ENCODE results near the gene TSR3.

The TSR3 gene

DNA sequence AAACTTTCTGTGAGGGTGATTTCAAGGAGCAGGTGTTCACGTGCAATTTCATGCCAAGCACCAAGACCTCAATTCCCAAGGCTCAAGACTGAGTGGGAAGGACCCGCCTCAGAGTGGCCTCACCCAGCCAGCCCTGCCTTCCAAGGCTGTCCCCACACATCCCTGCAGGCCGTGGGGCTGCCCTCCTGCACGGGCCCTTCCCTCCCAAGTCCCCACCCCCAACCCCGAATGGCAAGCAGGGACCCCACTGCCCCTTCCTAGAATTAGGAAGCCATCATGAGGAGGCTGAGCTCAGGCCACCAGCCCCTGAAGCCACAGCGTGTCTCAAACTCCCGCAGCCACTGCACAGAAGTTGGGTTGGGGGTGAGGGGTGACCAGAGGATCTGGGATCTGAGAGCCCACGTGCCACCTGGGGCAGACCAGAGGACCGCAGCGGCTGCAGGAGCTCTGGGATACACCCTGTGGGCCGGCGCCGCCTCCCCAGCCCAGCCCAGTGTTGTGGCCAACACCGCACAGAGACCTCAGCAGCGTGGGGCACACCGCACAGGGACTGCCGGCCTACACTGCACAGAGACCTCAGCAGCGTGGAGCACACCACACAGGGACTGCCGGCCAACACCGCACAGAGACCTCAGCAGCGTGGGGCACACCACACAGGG is 20.7 kb upstream of the TSR3 start:
- POLR2A ChIA-PET = interaction anchor here (0.7 kb wide), 1 partner anchor 60 kb away, joined by 3 read pairs; no protein-coding TSS in a partner anchor
- CTCF ChIA-PET = interaction anchor here (1.7 kb wide), 1 partner anchor 35 kb away, joined by 4 read pairs; no protein-coding TSS in a partner anchor
- no peak for DNase-seq (ENCODE audit: extremely low spot score)
- TF ChIP-seq, protein P1, sequence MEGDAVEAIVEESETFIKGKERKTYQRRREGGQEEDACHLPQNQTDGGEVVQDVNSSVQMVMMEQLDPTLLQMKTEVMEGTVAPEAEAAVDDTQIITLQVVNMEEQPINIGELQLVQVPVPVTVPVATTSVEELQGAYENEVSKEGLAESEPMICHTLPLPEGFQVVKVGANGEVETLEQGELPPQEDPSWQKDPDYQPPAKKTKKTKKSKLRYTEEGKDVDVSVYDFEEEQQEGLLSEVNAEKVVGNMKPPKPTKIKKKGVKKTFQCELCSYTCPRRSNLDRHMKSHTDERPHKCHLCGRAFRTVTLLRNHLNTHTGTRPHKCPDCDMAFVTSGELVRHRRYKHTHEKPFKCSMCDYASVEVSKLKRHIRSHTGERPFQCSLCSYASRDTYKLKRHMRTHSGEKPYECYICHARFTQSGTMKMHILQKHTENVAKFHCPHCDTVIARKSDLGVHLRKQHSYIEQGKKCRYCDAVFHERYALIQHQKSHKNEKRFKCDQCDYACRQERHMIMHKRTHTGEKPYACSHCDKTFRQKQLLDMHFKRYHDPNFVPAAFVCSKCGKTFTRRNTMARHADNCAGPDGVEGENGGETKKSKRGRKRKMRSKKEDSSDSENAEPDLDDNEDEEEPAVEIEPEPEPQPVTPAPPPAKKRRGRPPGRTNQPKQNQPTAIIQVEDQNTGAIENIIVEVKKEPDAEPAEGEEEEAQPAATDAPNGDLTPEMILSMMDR (IDR thresholded peaks at IDR 0.05; ENCODE audit: control extremely low read depth, extremely low read depth, low read depth, missing control alignments) = no peak

DNA sequence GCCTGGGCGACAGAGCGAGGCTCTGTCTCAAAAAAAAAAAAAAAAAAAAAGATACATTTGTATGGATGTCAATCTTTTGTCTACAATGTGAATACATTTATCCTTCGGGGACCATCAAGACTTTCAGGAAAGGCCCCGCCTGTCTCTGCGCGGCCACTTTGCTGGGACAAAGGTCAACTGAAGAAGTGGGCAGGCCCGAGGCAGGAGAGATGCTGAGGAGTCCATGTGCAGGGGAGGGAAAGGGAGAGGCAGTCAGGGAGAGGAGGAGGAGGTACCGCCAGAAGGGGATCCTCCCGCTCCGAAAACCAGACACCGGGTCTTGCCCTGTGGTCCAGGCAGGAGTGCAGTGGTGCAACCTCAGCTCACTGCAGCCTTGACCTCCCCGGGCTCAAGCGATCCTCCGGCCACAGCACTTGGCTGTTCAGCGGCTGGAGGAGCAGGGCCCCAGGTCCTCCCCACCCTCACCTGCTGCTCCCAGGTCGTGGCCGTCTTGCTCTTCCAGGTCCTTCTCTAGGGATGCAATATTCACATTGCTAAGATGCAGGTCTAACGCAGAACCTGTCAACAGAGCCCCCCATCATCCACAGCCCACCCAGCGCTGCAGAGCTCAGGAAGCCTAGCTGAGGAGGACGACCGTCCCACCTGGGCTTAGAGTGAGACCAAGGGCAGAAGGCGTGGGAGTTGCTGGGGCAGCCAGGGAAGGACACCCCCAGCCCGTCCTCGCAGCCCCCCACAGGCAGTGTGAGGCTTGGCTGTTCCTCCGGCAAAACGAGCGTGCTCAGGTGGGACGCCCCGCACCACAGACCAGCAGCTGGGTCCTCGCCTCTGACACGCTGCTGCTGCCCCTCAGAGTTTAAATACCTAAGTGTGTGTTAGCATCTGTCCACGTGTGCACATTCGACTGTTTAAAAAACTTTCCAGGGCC is 19.6 kb upstream of the TSR3 start:
- ChIA-PET POLR2A (interaction anchor here (0.7 kb wide), 1 partner anchor 990 kb away, joined by 8 read pairs; no protein-coding TSS in a partner anchor), CTCF (interaction anchor here (1.7 kb wide), 1 partner anchor 34 kb away, joined by 4 read pairs; no protein-coding TSS in a partner anchor)

DNA sequence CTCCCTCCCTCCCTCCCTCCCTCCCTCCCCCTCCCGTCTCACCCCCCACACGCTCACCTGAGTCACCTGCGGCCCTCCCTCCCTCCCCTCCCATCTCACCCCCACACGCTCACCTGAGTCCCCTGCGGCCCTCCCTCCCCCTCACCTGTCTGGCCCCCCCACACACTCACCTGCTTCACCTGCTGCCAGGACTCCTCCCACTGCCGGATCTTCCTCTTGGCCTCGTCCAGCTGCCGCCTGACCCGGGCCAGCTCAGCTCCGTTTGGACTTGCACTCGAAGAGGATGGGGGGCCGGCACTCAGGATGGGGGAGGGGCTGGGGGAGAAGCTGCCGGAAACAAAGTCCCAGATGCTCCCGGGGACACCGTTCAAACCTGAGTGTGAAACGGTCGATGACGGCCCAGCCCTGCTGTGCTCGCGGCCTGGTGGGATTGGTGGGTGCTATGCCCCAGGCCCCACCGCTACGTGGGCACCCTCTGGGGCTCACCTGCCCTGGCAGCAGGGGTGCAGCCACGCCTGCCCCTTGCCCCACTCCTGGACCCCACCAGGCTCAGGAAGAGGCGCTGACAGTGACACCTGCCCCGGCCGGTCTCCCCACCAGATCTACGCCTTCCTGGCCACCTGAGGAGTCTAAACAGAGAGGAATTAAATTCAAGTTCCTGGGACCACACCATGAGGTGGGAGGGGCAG is 16.0 kb upstream of the TSR3 start:
- DNase-seq (ENCODE audit: extremely low spot score) = no peak
- TF ChIP-seq, protein P1 (IDR thresholded peaks at IDR 0.05; ENCODE audit: control extremely low read depth, extremely low read depth, low read depth, missing control alignments) = no peak
- CTCF ChIA-PET = interaction anchor here (5.3 kb wide), 1 partner anchor 12 kb away, joined by 56 read pairs; no protein-coding TSS in a partner anchor
- POLR2A ChIA-PET = interaction anchor here (0.6 kb wide), 1 partner anchor 55 kb away, joined by 5 read pairs; no protein-coding TSS in a partner anchor

More for the DNA sequence above, 19.6 kb upstream of the TSR3 start:
- no peak for DNase-seq (ENCODE audit: extremely low spot score)
- TF ChIP-seq, protein P1 (IDR thresholded peaks at IDR 0.05; ENCODE audit: control extremely low read depth, extremely low read depth, low read depth, missing control alignments) = no peak

- no peak for DNase-seq (ENCODE audit: extremely low spot score)
- POLR2A ChIA-PET = no interaction called here
- TF ChIP-seq, protein P1 (IDR thresholded peaks at IDR 0.05; ENCODE audit: control extremely low read depth, extremely low read depth, low read depth, missing control alignments) = no peak
- CTCF ChIA-PET = interaction anchor here (0.7 to 5.3 kb wide), 2 partner anchors 13 to 339 kb away, joined by 3 to 56 read pairs; partner anchors contain the start of gene MAPK8IP3
Measured at GRCh38 chr16:1366712-1367299, 15.1 kb upstream of the TSR3 start.

DNA sequence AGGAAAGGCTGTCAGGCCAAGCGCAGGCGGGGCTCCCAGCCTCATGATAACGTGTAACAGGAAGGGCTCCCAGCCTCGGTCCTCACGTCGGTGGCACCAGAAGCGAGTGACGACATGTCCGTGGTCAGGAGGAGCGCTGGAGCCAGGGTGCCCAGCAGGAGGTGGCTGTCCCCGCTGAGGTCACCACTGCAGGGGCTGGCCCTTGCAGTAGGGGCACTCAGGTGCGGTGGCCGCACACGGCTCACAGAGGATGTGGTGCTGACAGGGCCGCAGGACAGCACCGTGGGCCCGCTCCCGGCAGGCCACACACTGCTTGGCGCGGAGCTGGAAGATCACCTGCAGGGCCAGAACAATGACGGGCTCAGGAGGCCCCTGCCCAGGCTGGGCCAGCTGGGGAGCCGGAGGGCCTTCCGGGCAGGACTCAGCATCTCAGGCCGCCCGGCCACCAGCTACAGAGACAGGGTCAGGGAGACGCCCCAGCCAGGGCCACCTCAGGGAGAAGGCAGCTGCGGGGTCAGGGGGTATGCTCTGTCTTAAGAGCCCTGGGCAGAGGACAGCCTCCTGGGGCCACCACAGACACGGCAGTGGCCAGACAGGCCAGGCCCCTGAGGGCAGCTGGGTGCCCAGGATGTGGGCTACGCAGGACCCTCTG is 14.5 kb upstream of the TSR3 start:
- POLR2A ChIA-PET = no interaction called here
- TF ChIP-seq, protein P1 (IDR thresholded peaks at IDR 0.05; ENCODE audit: control extremely low read depth, extremely low read depth, low read depth, missing control alignments) = no peak
- no peak for DNase-seq (ENCODE audit: extremely low spot score)
- CTCF ChIA-PET = interaction anchor here (0.7 to 5.3 kb wide), 3 partner anchors 13 to 340 kb away, joined by 3 to 56 read pairs (median 3); partner anchors contain the start of gene MAPK8IP3

Data from GM10248 (cell line).